Measurements from ENCODE around the gene PRKCI.

The PRKCI gene

GRCh38 chr3:170247875-170248274, 25.7 kb downstream of the PRKCI start:
- no CpG with 5 or more reads among the region's 1 CpG for WGBS (ENCODE audit: extremely low coverage, insufficient coverage, low lambda C conversion rate)
- H2BK5ac ChIP-seq (ENCODE audit: low read length), result no peak overlapping the region

DNA sequence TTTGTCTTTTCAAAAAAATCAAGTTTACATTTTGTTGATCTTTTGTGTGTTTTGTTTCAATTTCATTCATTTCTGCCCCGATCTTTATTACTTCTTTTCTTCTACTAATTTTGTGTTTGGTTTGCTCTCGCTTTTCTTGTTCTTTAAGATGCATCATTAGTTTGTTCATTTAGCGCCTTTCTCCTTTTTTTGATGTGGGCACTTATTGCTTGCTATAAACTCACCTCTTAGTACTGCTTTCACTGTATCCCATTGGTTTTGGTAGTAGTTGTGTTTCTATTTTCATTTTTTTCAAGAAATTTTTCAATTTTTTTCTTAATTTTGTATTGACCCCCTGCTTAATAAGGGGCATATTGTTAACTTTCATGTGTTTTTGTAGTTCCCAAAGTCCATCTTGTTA, 34.4 kb downstream of the PRKCI start:
- no peak overlapping the region for H3K4me3 ChIP-seq (ENCODE audit: low read length)
- no peak overlapping the region for H3K23ac ChIP-seq (ENCODE audit: low read length)
- DNase-seq, result no peak
- H3K36me3 ChIP-seq (ENCODE audit: control insufficient read depth, insufficient read depth, low read length), result no peaks in the 10 kb centered on the region
- H3K79me1 ChIP-seq (ENCODE audit: low read length), result peaks cover 2% of the 10 kb centered on the region
- no peak overlapping the region for H2BK15ac ChIP-seq (replicated peaks; ENCODE audit: low read depth)
- no peaks in the 10 kb centered on the region for H3K4me1 ChIP-seq (ENCODE audit: control insufficient read depth, low read depth, low read length)
- H3K79me2 ChIP-seq (ENCODE audit: control insufficient read depth, insufficient read depth, low read length), result peaks cover 10% of the 10 kb centered on the region
- no peak overlapping the region for H2BK5ac ChIP-seq (ENCODE audit: low read length)
- no peaks in the 10 kb centered on the region for H3K27me3 ChIP-seq (ENCODE audit: insufficient read depth, low read length, poor library complexity)
- H3K9ac ChIP-seq (ENCODE audit: low read length), result no peak overlapping the region
- no peak overlapping the region for H3K27ac ChIP-seq (ENCODE audit: low read depth, low read length)
- H3K4me2 ChIP-seq (ENCODE audit: low read length), result no peak overlapping the region
- H3K56ac ChIP-seq (ENCODE audit: low read length), result no peak overlapping the region
- no peak overlapping the region for H4K8ac ChIP-seq (ENCODE audit: low read depth, low read length)
- H3K4ac ChIP-seq (ENCODE audit: low read depth, low read length), result no peak overlapping the region
- no peak overlapping the region for H2AK5ac ChIP-seq (ENCODE audit: low read length)
- no CpG with 5 or more reads among the region's 3 CpGs for WGBS (ENCODE audit: extremely low coverage, insufficient coverage, low lambda C conversion rate)
- H2BK120ac ChIP-seq (ENCODE audit: low read depth, low read length), result no peak overlapping the region
- H3K18ac ChIP-seq (ENCODE audit: low read length), result no peak overlapping the region
- H4K5ac ChIP-seq (ENCODE audit: low read length), result no peak overlapping the region

More at GRCh38 chr3:170247875-170248274, 25.7 kb downstream of the PRKCI start:
- Histone ChIP-seq H3K18ac (ENCODE audit: low read length) (no peak overlapping the region), H3K79me1 (ENCODE audit: low read length) (peaks cover 8% of the 10 kb centered on the region), H3K79me2 (ENCODE audit: control insufficient read depth, insufficient read depth, low read length) (peaks cover 8% of the 10 kb centered on the region), H3K23ac (ENCODE audit: low read length) (no peak overlapping the region), H2BK15ac (replicated peaks; ENCODE audit: low read depth) (no peak overlapping the region), H3K4me1 (ENCODE audit: control insufficient read depth, low read depth, low read length) (peaks cover 6% of the 10 kb centered on the region), H4K8ac (ENCODE audit: low read depth, low read length) (no peak overlapping the region), H2BK120ac (ENCODE audit: low read depth, low read length) (no peak overlapping the region), H3K4me3 (ENCODE audit: low read length) (no peak overlapping the region), H2AK5ac (ENCODE audit: low read length) (no peak overlapping the region), H3K4ac (ENCODE audit: low read depth, low read length) (no peak overlapping the region), H3K36me3 (ENCODE audit: control insufficient read depth, insufficient read depth, low read length) (no peaks in the 10 kb centered on the region), H3K56ac (ENCODE audit: low read length) (no peak overlapping the region), H3K27me3 (ENCODE audit: insufficient read depth, low read length, poor library complexity) (no peaks in the 10 kb centered on the region), H4K5ac (ENCODE audit: low read length) (no peak overlapping the region), H3K4me2 (ENCODE audit: low read length) (no peak overlapping the region), H3K9ac (ENCODE audit: low read length) (no peak overlapping the region), H3K27ac (ENCODE audit: low read depth, low read length) (no peak overlapping the region)
- no peak for DNase-seq

GRCh38 chr3:170257145-170257544, 34.9 kb downstream of the PRKCI start:
- Histone ChIP-seq H2BK5ac (ENCODE audit: low read length) (no peak overlapping the region), H3K79me1 (ENCODE audit: low read length) (peaks cover 2% of the 10 kb centered on the region), H4K5ac (ENCODE audit: low read length) (no peak overlapping the region), H3K27ac (ENCODE audit: low read depth, low read length) (no peak overlapping the region), H3K4me3 (ENCODE audit: low read length) (no peak overlapping the region), H4K8ac (ENCODE audit: low read depth, low read length) (no peak overlapping the region), H3K36me3 (ENCODE audit: control insufficient read depth, insufficient read depth, low read length) (no peaks in the 10 kb centered on the region), H3K56ac (ENCODE audit: low read length) (no peak overlapping the region), H3K4me1 (ENCODE audit: control insufficient read depth, low read depth, low read length) (no peaks in the 10 kb centered on the region), H3K18ac (ENCODE audit: low read length) (no peak overlapping the region), H3K23ac (ENCODE audit: low read length) (no peak overlapping the region), H3K4me2 (ENCODE audit: low read length) (no peak overlapping the region), H2AK5ac (ENCODE audit: low read length) (no peak overlapping the region), H3K9ac (ENCODE audit: low read length) (no peak overlapping the region), H3K4ac (ENCODE audit: low read depth, low read length) (no peak overlapping the region), H3K79me2 (ENCODE audit: control insufficient read depth, insufficient read depth, low read length) (peaks cover 10% of the 10 kb centered on the region), H2BK120ac (ENCODE audit: low read depth, low read length) (no peak overlapping the region), H2BK15ac (replicated peaks; ENCODE audit: low read depth) (no peak overlapping the region), H3K27me3 (ENCODE audit: insufficient read depth, low read length, poor library complexity) (no peaks in the 10 kb centered on the region)
- no CpG with 5 or more reads among the region's 2 CpGs for WGBS (ENCODE audit: extremely low coverage, insufficient coverage, low lambda C conversion rate)
- DNase-seq, result no peak

- Histone ChIP-seq H3K79me1 (ENCODE audit: low read length) (peaks cover 2% of the 10 kb centered on the region), H3K27ac (ENCODE audit: low read depth, low read length) (no peak overlapping the region), H3K36me3 (ENCODE audit: control insufficient read depth, insufficient read depth, low read length) (no peaks in the 10 kb centered on the region), H3K18ac (ENCODE audit: low read length) (no peak overlapping the region), H3K4me2 (ENCODE audit: low read length) (no peak overlapping the region), H2AK5ac (ENCODE audit: low read length) (no peak overlapping the region), H3K4ac (ENCODE audit: low read depth, low read length) (no peak overlapping the region), H2BK5ac (ENCODE audit: low read length) (no peak overlapping the region), H3K79me2 (ENCODE audit: control insufficient read depth, insufficient read depth, low read length) (peaks cover 3% of the 10 kb centered on the region), H4K8ac (ENCODE audit: low read depth, low read length) (no peak overlapping the region), H3K27me3 (ENCODE audit: insufficient read depth, low read length, poor library complexity) (no peaks in the 10 kb centered on the region), H2BK15ac (replicated peaks; ENCODE audit: low read depth) (no peak overlapping the region), H3K23ac (ENCODE audit: low read length) (no peak overlapping the region), H3K4me1 (ENCODE audit: control insufficient read depth, low read depth, low read length) (no peaks in the 10 kb centered on the region), H4K5ac (ENCODE audit: low read length) (no peak overlapping the region), H2BK120ac (ENCODE audit: low read depth, low read length) (no peak overlapping the region), H3K9ac (ENCODE audit: low read length) (no peak overlapping the region), H3K4me3 (ENCODE audit: low read length) (no peak overlapping the region), H3K56ac (ENCODE audit: low read length) (no peak overlapping the region)
- no peak for DNase-seq
- WGBS (ENCODE audit: extremely low coverage, insufficient coverage, low lambda C conversion rate), result no CpG with 5 or more reads among the region's 3 CpGs
These were observed 35.9 kb downstream of the PRKCI start for GRCh38 chr3:170258105-170258487.

DNA sequence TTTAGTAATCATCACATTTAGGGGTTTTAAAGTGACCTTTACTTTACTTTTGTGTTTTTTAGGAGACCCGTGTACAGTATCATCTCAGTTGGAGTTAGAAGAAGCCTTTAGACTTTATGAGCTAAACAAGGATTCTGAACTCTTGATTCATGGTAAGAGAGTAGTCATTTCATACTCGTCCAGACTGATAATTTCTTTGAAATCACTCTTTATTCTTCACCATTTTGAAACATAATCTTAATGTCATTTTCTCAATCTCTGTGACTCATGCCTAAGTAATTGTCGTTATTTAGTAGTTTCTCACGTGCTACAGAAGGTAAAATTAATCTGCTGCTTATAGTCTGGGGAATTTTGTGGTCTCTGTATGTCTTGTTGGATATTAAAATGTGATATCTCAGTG, 37.7 kb downstream of the PRKCI start:
- peaks cover 2% of the 10 kb centered on the region for H3K79me2 ChIP-seq (ENCODE audit: control insufficient read depth, insufficient read depth, low read length)
- no CpG with 5 or more reads among the region's 4 CpGs for WGBS (ENCODE audit: extremely low coverage, insufficient coverage, low lambda C conversion rate)
- no peak overlapping the region for H2AK5ac ChIP-seq (ENCODE audit: low read length)
- no peak overlapping the region for H3K56ac ChIP-seq (ENCODE audit: low read length)
- H3K27me3 ChIP-seq (ENCODE audit: insufficient read depth, low read length, poor library complexity), result no peaks in the 10 kb centered on the region
- H3K9ac ChIP-seq (ENCODE audit: low read length), result no peak overlapping the region
- no peak overlapping the region for H3K4ac ChIP-seq (ENCODE audit: low read depth, low read length)
- no peak overlapping the region for H4K8ac ChIP-seq (ENCODE audit: low read depth, low read length)
- no peak overlapping the region for H4K5ac ChIP-seq (ENCODE audit: low read length)
- H2BK120ac ChIP-seq (ENCODE audit: low read depth, low read length), result no peak overlapping the region
- H3K4me2 ChIP-seq (ENCODE audit: low read length), result no peak overlapping the region
- H3K79me1 ChIP-seq (ENCODE audit: low read length), result peaks cover 2% of the 10 kb centered on the region
- H3K4me3 ChIP-seq (ENCODE audit: low read length), result no peak overlapping the region
- no peak overlapping the region for H3K23ac ChIP-seq (ENCODE audit: low read length)
- H3K18ac ChIP-seq (ENCODE audit: low read length), result no peak overlapping the region
- H3K36me3 ChIP-seq (ENCODE audit: control insufficient read depth, insufficient read depth, low read length), result peaks cover 2% of the 10 kb centered on the region
- no peak overlapping the region for H3K27ac ChIP-seq (ENCODE audit: low read depth, low read length)
- no peaks in the 10 kb centered on the region for H3K4me1 ChIP-seq (ENCODE audit: control insufficient read depth, low read depth, low read length)
- H2BK15ac ChIP-seq (replicated peaks; ENCODE audit: low read depth), result no peak overlapping the region
- H2BK5ac ChIP-seq (ENCODE audit: low read length), result no peak overlapping the region
- no peak for DNase-seq

DNA sequence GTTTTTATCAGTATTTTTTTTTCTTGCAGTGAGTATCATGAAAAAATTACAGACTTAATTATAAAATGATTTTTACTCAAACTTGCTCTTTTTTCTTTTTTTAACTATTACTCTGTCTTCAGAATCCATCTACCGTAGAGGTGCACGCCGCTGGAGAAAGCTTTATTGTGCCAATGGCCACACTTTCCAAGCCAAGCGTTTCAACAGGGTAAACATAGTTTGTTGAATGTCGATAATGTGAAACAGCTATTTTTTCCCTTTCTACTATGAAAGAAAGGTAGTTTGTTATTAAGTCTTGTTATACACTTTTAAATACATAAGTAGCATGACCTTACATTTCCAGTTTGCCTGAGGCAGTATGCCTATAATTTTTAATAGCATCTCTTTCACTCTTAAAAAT, 45.6 kb downstream of the PRKCI start:
- H2BK5ac ChIP-seq (ENCODE audit: low read length), result no peak overlapping the region
- peaks cover 4% of the 10 kb centered on the region for H3K36me3 ChIP-seq (ENCODE audit: control insufficient read depth, insufficient read depth, low read length)
- no peak overlapping the region for H3K27ac ChIP-seq (ENCODE audit: low read depth, low read length)
- H3K79me1 ChIP-seq (ENCODE audit: low read length), result no peaks in the 10 kb centered on the region
- no peak overlapping the region for H3K56ac ChIP-seq (ENCODE audit: low read length)
- no peak overlapping the region for H2AK5ac ChIP-seq (ENCODE audit: low read length)
- no peak overlapping the region for H3K4me2 ChIP-seq (ENCODE audit: low read length)
- no CpG with 5 or more reads among the region's 5 CpGs for WGBS (ENCODE audit: extremely low coverage, insufficient coverage, low lambda C conversion rate)
- no peak overlapping the region for H3K9ac ChIP-seq (ENCODE audit: low read length)
- no peak overlapping the region for H4K8ac ChIP-seq (ENCODE audit: low read depth, low read length)
- no peak overlapping the region for H3K4ac ChIP-seq (ENCODE audit: low read depth, low read length)
- DNase-seq, result no peak
- H3K23ac ChIP-seq (ENCODE audit: low read length), result no peak overlapping the region
- no peak overlapping the region for H3K18ac ChIP-seq (ENCODE audit: low read length)
- no peaks in the 10 kb centered on the region for H3K79me2 ChIP-seq (ENCODE audit: control insufficient read depth, insufficient read depth, low read length)
- H2BK15ac ChIP-seq (replicated peaks; ENCODE audit: low read depth), result no peak overlapping the region
- no peak overlapping the region for H4K5ac ChIP-seq (ENCODE audit: low read length)
- no peaks in the 10 kb centered on the region for H3K27me3 ChIP-seq (ENCODE audit: insufficient read depth, low read length, poor library complexity)
- no peak overlapping the region for H3K4me3 ChIP-seq (ENCODE audit: low read length)
- no peak overlapping the region for H2BK120ac ChIP-seq (ENCODE audit: low read depth, low read length)
- H3K4me1 ChIP-seq (ENCODE audit: control insufficient read depth, low read depth, low read length), result no peaks in the 10 kb centered on the region
